Epidermal melanocyte (primary cell): ENCODE results near the gene C9orf78.

ENCODE experiments used
- DNase-seq: peaks from one replicate; pipeline ENCODE4 v3.0.0; 2011; ENCODE audit warnings: low spot score; ENCODE audit not compliant: insufficient read length

The C9orf78 gene

GRCh38 chr9:129868023-129868871 lies 33.2 kb upstream of the C9orf78 start:
- DNase-seq, result no peak

DNA sequence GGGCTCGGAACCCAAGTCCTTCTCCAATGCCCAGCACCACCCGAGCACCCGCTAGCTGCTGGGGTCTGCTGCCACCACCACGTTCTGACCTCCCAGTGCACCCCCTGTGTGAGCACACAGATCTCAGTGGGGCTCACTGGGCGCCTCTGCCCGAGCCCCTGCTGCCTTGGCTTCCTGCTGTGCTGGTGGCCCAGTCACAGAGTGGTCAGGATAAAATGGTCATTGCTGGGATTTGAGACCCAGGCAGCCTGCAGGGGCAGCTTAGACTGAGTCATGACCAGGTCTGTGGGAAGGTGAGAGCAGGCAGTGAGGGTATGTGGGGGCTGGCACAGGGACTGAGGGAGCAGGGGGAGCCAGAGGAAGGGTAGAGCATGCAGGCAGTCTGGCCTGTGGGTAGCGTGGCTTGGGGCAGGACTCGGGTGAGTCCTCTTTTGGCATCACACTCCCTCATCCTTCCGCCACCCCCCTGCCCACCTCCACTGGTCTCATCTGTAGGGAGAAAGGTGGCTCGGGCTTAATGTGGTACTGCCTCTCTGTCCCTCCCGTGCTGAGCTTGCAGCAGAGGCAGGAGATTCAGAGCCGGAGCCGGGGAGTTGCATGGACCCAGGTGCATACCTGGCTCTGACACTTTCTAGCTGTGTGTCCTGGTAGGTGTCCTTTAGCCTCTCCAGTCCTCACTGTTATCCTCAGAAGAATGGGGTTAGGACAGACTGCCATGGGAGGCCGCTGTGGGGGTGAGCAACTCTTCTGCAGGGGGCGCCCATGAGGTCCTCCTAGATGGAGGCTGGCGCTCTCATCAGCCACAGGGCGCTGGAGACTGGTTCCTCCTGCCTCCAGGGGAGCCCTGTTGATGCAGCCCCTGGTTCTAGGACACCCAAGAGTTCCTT lies 32.3 kb upstream of the C9orf78 start:
- no peak for DNase-seq

- DNase-seq, result peak; percentile 26
These were observed 31.5 kb upstream of the C9orf78 start for GRCh38 chr9:129866394-129867135.

GRCh38 chr9:129865668-129866320 lies 30.7 kb upstream of the C9orf78 start:
- no peak for DNase-seq

DNA sequence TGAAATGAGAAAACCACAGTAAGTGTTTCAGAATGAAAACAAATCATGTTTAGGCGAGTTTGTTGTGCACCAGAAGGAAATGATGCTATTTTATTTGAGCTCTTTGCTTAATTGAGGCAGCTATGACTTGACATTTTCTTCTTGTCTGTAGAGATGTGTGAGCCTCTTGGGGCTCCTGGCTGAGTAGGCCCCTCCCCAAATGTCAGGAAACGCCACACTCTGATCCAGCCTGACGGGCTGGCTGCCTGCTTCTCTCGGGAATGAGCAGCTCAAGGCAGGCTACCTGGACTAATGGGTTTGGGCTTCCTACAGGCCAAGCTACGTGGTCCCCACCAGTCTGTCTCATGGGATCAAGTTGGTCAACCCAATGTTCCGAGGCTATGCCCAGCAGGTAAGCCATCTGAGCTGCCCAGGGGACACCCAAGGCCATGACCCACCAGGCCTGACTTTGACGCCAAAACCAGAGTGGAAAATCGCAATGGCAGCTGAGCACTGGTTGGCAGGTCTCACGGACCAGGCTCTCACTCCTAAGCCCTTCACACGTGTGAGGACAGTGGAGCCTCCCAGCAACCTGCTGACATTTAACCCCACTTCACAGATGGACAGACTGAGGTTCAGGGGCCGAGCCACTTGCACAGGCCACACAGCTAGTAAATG lies 30.0 kb upstream of the C9orf78 start:
- DNase-seq, result no peak

- peak; percentile 50 for DNase-seq
These were observed 28.1 kb upstream of the C9orf78 start for GRCh38 chr9:129863059-129863690.

DNA sequence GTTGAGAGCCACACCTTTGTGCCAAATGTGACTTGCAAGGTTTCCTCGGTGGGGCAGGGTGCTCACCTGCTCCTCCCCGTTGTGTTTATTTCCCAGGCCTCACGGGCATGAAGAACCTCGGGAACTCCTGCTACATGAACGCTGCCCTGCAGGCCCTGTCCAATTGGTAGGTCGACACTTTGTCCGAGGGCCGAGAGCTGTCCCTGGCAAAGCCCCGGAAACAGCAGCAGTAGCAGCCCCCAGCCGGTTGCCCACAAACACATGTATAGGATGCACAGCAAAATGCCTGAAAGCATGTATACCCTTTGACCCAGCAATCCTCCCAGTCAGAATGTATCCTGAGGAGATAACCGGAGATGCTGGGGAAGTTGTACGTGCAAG lies 26.4 kb upstream of the C9orf78 start:
- DNase-seq, result no peak

DNA sequence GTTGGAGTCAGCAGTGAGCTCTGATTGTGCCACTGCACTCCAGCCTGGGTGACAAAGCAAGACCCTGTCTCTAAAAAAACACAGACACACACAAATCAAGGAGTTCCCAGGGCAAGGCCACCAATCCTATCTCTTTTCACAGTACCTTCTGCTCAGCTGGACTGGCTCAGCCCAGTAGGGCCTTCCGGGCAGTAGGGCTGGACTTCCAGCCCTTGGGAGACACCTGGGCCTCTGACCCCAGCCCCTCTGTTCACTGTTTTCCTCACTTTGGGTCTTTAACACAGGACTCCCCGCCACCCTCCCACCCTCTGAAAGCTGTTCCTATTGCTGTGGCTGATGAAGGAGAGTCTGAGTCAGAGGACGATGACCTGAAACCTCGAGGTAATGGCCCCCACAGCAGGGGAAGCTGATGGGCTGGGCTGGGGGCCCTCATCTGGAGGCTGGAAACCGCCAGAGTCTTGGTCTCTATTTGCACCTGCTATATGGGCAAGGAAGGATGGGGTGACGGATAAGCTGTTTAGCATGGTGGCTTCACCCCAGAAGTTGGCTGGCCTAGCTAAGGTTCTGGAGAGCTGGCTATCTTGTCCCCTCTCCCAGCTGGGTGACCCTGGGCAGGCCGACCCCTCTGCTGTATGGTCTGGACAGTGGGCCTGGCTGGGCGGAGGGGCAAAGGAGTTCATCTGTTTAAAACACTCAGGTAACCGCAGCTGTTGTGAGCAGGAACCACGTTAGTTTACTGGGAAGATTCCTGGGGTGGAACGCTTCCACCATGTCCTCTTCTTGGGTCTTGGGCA lies 25.8 kb upstream of the C9orf78 start:
- no peak for DNase-seq

DNA sequence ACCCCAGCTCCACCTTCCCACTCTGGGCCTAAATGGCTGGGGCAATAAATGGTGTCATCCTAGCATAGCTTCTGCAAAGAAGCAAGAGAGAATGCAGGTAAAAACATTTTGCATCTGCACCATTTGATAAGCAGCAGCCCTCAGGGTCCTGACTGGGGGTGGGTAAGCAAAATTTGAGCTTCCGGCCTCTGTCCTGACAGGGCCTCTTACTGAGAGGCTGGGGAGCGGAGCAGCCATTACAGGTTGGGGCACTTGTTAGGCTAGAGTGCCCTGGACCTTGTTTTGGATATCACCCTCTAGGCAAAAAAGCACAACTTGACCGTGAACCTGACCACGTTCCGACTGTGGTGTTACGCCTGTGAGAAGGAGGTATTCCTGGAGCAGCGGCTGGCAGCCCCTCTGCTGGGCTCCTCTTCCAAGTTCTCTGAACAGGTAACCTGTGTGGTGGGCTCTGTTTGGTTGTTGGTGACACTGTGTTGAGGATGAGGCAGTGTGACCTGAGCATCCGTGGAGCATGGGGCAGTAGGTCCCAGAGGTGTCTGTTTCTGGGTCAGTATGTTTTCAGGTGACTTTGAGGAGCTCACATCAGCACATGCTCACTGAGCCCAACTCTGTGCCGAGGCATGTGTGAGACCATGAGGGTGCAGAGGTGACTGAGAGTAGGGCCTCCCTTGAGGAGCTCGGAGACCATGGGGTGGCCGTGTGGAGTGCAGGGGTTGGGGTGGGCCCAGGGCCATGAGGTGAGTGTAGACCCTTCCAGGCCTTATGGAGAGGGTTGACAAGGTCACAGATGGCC lies 23.3 kb upstream of the C9orf78 start:
- DNase-seq, result no peak

GRCh38 chr9:129857207-129857606 lies 22.1 kb upstream of the C9orf78 start:
- no peak for DNase-seq

DNA sequence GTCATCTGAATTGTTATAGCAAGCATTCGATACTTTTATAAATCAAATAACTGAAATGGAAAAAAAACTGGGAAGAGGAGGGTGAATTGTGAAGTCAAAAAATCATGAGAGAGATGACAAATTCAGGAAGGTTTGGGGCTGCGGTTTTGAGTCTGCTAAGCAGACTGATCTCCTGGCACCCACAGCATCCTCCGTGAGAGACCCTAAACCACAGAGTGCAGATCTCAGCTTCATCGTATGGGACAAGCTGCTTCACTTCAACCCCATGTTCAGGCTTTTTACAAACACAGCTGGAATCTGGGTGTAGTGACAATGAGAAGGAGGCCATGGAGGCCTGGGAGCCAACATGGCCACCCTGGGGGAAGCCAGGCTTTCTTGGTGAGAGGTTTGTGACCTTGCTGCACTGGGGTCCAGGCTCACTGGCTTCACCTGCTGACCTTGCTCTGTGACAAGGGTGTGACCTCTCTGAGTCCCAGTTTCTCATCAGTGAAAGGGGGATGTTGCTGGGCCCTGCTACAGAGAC lies 19.6 kb upstream of the C9orf78 start:
- no peak for DNase-seq

- no peak for DNase-seq
These were observed 18.5 kb upstream of the C9orf78 start for GRCh38 chr9:129853614-129854013.

DNA sequence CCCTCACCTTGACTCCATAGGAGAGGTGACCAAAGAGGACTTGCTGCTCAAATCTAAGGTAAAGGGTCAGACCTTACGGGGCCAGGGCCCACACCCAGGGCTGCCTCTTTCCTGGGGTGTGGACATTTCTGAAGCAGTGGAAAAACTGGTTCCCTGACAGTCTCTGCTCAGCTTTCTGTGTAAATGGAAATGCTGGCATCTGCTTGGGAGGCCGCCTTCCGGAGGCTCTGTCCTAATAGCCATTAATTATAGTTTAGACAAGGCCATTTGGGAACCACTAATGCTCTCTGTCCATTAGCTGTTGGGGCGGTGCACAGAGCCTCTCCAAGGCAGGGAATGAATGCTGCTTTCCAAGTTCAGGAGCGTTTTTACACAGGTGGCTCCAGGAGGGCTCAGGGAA lies 17.5 kb upstream of the C9orf78 start:
- DNase-seq, result no peak

DNA sequence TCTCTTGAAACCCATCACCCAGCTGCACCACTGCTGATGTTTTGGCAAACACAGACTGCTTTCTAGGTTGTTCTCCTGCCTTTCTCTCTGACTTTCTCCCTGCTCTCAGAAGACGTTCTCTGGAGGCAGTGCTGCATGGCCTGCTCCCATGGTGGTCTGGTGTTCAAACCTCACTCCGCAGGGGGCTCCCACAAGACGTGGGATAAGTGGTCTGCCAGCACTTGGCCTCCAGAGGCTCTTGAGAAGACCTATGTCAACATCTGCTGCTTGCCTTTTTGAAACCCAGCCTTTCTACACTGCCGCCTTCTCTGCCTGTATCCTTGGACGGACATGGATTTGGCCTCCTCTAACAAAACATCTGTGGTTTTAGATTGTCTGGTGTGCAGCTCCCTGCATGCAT lies 16.7 kb upstream of the C9orf78 start:
- DNase-seq, result no peak

- no peak for DNase-seq
These were observed 15.9 kb upstream of the C9orf78 start for GRCh38 chr9:129850821-129851550.

GRCh38 chr9:129849901-129850300 lies 14.8 kb upstream of the C9orf78 start:
- DNase-seq, result no peak

DNA sequence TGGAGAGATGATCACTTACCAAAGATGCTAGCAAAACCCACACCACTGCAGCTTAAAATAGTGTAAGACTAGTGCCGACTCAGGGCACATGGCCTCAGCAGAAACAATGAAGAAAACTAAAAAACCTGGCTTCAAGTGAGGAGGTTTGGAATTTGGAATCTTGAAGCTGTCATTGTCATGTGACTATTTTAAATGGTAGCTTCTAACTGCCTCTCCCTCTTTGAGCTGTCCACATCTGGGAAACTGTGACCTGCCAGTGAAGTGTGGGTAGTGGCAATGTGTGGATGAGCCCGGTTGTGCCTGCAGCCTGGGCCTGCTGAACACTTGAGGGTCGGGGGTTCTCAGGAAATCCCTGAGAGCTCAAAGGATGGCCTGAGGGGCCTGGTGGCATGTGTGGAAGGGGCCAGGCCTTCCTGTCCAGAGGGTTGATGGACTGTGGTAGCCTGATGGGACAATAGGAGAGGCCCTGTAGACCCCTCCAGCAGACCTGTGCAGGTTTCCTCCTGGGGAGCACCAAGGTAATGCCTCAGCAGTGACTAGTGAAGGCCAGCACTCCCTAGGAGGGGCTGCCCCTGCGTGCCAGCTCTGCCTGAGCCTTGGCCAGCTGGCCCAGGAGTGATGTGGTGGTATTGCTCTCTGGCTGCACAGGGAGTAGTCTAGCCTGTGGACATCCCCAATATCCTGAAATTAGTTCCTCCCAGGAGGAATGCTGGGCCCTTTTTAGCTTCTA lies 13.8 kb upstream of the C9orf78 start:
- DNase-seq, result no peak
